Measurements from ENCODE around the gene BRSK2.

DNA sequence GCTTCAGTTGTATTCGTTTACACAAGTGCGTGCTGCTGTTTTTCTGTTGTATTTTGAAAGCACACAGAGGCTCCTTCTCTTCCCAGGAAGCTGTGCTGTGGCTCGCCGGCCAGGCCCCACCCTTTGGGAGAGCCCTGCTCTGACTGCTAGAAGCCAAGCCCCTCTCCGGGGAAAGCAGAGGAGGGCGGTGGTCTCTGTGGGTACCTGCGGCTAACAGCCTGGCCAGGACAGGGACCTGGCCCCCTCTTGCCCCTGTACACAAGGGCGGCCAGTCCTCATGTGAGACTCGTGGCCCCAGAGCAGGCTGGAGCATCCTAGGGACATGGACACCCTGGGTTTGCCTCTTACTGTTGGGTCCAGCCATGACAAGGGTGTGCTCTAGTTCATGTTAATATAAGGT, 82.0 kb downstream of the BRSK2 start:
- TF ChIP-seq POLR2A (IDR thresholded peaks at IDR 0.05) (no peak), POLR2AphosphoS5 (IDR thresholded peaks at IDR 0.05) (no peak), EP300 (IDR thresholded peaks at IDR 0.05) (no peak)

Measured in upper lobe of left lung (tissue), 4 donors.